GM20000 (cell line): ENCODE results near the gene CLUH.

Experiments used
- DNase-seq: peaks from one replicate; pipeline ENCODE4 v3.0.0; 2012; ENCODE audit warnings: low spot score
- TF ChIP-seq, protein P1 (sequence below): IDR thresholded peaks from 2 replicates; pipeline ENCODE4 v1.5.1; 2012; ENCODE audit warnings: mild to moderate bottlenecking, control low read depth; ENCODE audit errors: extremely low read depth, missing control alignments

The CLUH gene

DNA sequence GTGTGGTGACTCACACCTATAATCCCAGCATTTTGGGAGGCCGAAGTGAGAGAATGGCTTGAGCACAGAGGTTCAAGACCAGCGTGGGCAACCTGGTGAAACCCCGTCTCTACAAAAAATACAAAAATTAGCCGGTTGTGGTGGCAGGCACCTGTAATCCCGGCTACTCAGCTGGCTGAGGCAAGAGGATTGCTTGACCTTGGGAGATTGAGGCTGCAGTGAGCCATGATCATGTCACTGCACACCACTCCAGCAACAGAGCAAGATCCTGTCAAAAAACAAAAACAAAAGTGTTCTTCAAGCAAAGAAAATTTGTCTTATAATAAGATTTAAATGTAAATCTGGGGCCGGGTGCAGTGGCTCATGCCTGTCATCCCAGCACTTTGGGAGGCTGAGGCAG is 66.6 kb downstream of the CLUH start:
- TF ChIP-seq, protein P1, sequence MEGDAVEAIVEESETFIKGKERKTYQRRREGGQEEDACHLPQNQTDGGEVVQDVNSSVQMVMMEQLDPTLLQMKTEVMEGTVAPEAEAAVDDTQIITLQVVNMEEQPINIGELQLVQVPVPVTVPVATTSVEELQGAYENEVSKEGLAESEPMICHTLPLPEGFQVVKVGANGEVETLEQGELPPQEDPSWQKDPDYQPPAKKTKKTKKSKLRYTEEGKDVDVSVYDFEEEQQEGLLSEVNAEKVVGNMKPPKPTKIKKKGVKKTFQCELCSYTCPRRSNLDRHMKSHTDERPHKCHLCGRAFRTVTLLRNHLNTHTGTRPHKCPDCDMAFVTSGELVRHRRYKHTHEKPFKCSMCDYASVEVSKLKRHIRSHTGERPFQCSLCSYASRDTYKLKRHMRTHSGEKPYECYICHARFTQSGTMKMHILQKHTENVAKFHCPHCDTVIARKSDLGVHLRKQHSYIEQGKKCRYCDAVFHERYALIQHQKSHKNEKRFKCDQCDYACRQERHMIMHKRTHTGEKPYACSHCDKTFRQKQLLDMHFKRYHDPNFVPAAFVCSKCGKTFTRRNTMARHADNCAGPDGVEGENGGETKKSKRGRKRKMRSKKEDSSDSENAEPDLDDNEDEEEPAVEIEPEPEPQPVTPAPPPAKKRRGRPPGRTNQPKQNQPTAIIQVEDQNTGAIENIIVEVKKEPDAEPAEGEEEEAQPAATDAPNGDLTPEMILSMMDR: no peak

More for the DNA sequence above, 66.6 kb downstream of the CLUH start:
- no peak for DNase-seq
